HG03432 (cell line): ENCODE results near the gene LHCGR.
"Not testable (repeated sequence)": the region's sequence is repeated elsewhere in the genome, so short reads cannot be mapped to it uniquely, and the experiment has no call there.

Experiments
- ATAC-seq: cut with Tn5 transposase; IDR thresholded peaks from one replicate; pipeline ENCODE4 v1.9.1; 2021; ENCODE audit warnings: mild to moderate bottlenecking, moderate library complexity; ENCODE audit not compliant: unreplicated experiment

Gene LHCGR

GRCh38 chr2:48747319-48747718, 8.2 kb downstream of the LHCGR start:
- no peak for ATAC-seq

- ATAC-seq: not testable (repeated sequence)
Measured at GRCh38 chr2:48739236-48739635, 16.3 kb downstream of the LHCGR start.

- ATAC-seq: no peak
Measured at GRCh38 chr2:48738806-48739205, 16.7 kb downstream of the LHCGR start.

GRCh38 chr2:48736251-48736650, 19.3 kb downstream of the LHCGR start:
- no peak for ATAC-seq

GRCh38 chr2:48734576-48735303, 20.8 kb downstream of the LHCGR start:
- no peak for ATAC-seq

- ATAC-seq: no peak
Measured at GRCh38 chr2:48733067-48733503, 22.4 kb downstream of the LHCGR start.

- no peak for ATAC-seq
Measured at GRCh38 chr2:48728840-48729239, 26.7 kb downstream of the LHCGR start.

- no peak for ATAC-seq
Measured at GRCh38 chr2:48728295-48728694, 27.2 kb downstream of the LHCGR start.

GRCh38 chr2:48727560-48727959, 28.0 kb downstream of the LHCGR start:
- ATAC-seq: no peak

GRCh38 chr2:48725696-48726494, 29.6 kb downstream of the LHCGR start:
- no peak for ATAC-seq

GRCh38 chr2:48724278-48724677, 31.2 kb downstream of the LHCGR start:
- no peak for ATAC-seq

GRCh38 chr2:48723129-48723528, 32.4 kb downstream of the LHCGR start:
- ATAC-seq: no peak

GRCh38 chr2:48722391-48722790, 33.1 kb downstream of the LHCGR start:
- ATAC-seq: no peak

GRCh38 chr2:48721158-48721557, 34.4 kb downstream of the LHCGR start:
- no peak for ATAC-seq

- no peak for ATAC-seq
Measured at GRCh38 chr2:48719480-48720177, 35.9 kb downstream of the LHCGR start.

GRCh38 chr2:48717846-48718245, 37.7 kb downstream of the LHCGR start:
- ATAC-seq: no peak

- no peak for ATAC-seq
Measured at GRCh38 chr2:48715956-48716355, 39.6 kb downstream of the LHCGR start.

- ATAC-seq: no peak
Measured at GRCh38 chr2:48715042-48715899, 40.3 kb downstream of the LHCGR start.

GRCh38 chr2:48714245-48714644, 41.3 kb downstream of the LHCGR start:
- ATAC-seq: no peak

GRCh38 chr2:48713647-48714046, 41.9 kb downstream of the LHCGR start:
- ATAC-seq: no peak

- no peak for ATAC-seq
Measured at GRCh38 chr2:48712151-48712550, 43.4 kb downstream of the LHCGR start.
